Left kidney (tissue), 8 donors: Measurements from ENCODE around the gene CCDC87. TPM values are rescaled to one million over a fixed set of nuclear protein-coding genes. Genes with fewer than 3 reads are reported as not detected.
"Not testable (repeated sequence)": the region's sequence is repeated elsewhere in the genome, so short reads cannot be mapped to it uniquely, and the experiment has no call there.

ENCODE experiments used
- DNase-seq: peaks from one replicate; pipeline ENCODE4 v3.0.0-alpha.2; 2013
- long read RNA-seq, 8 donors: transcript quantifications; one replicate each; lab custom pipeline, GENCODE V29; 2026
- polyA plus RNA-seq: library from polyadenylated mRNA; unstranded; fragments of 120-200 nt; gene quantifications from one replicate; pipeline ENCODE4 v1.2.1, GENCODE V29; 2013; ENCODE audit not compliant: insufficient read length

CCDC87 gene, protein sequence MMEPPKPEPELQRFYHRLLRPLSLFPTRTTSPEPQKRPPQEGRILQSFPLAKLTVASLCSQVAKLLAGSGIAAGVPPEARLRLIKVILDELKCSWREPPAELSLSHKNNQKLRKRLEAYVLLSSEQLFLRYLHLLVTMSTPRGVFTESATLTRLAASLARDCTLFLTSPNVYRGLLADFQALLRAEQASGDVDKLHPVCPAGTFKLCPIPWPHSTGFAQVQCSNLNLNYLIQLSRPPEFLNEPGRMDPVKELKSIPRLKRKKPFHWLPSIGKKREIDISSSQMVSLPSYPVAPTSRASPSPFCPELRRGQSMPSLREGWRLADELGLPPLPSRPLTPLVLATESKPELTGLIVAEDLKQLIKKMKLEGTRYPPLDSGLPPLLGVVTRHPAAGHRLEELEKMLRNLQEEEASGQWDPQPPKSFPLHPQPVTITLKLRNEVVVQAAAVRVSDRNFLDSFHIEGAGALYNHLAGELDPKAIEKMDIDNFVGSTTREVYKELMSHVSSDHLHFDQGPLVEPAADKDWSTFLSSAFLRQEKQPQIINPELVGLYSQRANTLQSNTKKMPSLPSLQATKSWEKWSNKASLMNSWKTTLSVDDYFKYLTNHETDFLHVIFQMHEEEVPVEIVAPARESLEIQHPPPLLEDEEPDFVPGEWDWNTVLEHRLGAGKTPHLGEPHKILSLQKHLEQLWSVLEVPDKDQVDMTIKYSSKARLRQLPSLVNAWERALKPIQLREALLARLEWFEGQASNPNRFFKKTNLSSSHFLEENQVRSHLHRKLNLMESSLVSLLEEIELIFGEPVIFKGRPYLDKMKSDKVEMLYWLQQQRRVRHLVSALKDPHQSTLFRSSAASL
- 0.27 TPM for polyA plus RNA-seq
- long read RNA-seq, donor 1, partial matches to known transcripts: 12 of 32 reads
- long read RNA-seq, donor 1, other reads (novel, unspliced or antisense): 19 of 32 reads
- long read RNA-seq, donor 2, partial matches to known transcripts: 0 of 1 reads
- long read RNA-seq, donor 2, other reads (novel, unspliced or antisense): 0 of 1 reads
- long read RNA-seq, donor 3, partial matches to known transcripts: 0 of 1 reads
- long read RNA-seq, donor 3, other reads (novel, unspliced or antisense): 0 of 1 reads
- long read RNA-seq, donor 4: 0 reads
- long read RNA-seq, donor 5: 0 reads
- long read RNA-seq, donor 6: 0 reads
- long read RNA-seq, donor 7, partial matches to known transcripts: 0 of 2 reads
- long read RNA-seq, donor 7, other reads (novel, unspliced or antisense): 0 of 2 reads
- long read RNA-seq, donor 8, partial matches to known transcripts: 0 of 1 reads
- long read RNA-seq, donor 8, other reads (novel, unspliced or antisense): 0 of 1 reads

DNA sequence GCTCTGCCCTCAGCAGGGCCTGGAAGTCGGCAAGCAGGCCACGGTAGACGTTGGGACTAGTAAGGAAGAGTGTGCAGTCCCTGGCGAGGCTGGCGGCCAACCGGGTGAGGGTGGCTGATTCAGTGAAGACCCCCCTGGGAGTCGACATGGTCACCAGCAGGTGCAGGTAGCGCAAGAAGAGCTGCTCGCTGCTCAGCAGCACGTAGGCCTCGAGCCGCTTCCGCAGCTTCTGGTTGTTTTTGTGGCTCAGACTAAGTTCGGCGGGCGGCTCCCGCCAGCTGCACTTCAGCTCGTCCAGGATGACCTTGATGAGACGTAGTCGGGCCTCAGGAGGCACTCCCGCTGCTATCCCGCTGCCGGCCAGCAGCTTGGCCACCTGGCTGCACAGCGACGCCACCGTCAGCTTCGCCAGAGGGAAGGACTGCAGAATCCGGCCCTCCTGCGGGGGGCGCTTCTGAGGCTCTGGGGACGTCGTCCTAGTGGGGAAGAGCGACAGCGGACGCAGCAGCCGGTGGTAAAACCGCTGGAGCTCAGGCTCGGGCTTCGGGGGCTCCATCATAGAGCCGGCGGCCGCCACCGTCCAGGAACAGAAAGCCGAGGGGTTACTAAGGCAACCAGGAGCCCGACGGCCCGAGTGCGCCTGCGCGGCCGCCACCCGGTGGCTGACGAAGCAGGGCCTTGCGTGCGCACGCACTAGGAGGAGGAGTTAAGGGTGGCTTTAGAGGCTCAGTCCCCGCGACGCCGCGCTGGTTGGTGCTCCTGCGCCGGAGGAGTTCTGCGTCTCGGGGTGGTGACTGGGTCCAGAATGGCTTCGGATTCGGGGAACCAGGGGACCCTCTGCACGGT is at the start of gene CCDC87, which contains the start of gene CCS:
Gene CCDC87, minus strand, starts transcription at position 607 of the 846 bp plus-strand sequence. Its CDS starts 48 bp downstream, at position 559.
Gene CCS, plus strand, starts transcription at position 729 of the 846 bp plus-strand sequence. Its CDS starts 77 bp downstream, at position 806.
- DNase-seq: peak; percentile 95

DNA sequence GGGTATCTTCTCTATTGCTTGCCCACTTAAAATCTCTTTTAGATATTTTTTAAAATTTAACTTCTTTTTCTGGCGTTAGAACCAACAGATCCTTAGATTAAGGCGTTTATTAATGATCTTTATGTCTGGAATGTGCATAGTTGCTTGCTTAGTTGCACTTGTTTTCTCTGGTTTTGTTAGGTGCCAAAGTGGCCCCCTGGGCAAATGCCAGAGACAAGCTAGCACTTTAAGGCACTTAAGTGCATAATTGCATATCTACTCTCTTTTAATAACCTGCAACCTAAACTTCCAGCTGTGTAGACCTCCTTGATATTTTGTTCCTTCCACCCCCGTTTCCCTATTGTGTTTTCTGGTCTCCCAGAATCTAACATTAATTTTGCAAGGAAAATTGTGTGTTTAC is 49.0 kb upstream of the CCDC87 start:
- DNase-seq: no peak

DNA sequence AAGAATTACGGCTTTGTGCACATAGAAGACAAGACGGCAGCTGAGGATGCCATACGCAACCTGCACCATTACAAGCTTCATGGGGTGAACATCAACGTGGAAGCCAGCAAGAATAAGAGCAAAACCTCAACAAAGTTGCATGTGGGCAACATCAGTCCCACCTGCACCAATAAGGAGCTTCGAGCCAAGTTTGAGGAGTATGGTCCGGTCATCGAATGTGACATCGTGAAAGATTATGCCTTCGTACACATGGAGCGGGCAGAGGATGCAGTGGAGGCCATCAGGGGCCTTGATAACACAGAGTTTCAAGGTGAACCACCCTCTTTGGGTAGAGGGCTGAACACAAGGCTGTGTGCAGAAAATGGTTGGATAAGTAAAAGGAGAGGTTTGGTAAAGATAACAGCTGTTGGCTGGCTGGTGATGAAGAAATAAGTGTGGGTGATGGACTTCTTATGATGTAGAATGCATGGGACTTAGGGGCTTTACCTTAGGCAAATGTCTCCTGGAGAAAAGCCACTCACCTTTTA is 47.0 kb upstream of the CCDC87 start:
- DNase-seq: not testable (repeated sequence)

DNA sequence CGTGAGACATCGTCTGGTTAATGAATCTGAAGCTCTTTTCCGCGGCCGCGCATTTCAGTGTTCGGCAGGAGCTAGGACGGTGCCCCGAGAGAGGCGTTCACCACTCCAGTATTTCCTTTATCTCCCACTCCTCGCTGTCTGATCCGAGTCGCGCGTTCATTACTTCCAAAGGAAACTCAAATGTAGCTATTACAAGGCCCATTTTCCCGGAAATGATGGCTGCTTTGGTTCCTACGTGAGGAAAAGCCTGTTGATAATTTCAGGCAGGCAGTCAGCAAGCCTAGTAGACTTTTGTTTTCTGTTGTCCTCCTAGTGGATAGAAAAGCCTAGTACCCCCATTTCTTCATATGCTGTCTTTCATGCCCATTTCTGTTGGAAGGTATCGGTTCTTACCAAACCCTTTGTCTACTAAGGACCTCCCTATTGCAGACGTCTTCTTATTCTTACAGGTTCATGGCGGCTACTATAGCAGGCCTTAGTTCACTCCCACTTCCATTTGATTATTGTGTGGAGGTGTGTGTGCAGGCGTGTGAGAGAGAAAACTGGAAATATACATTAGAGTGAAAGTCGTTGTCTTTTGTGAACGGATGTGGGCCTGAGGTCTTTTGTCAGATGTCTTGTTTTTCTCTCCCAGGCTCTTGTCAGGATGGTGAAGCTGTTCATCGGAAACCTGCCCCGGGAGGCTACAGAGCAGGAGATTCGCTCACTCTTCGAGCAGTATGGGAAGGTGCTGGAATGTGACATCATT is 46.4 kb upstream of the CCDC87 start:
- peak; percentile 36 for DNase-seq

DNA sequence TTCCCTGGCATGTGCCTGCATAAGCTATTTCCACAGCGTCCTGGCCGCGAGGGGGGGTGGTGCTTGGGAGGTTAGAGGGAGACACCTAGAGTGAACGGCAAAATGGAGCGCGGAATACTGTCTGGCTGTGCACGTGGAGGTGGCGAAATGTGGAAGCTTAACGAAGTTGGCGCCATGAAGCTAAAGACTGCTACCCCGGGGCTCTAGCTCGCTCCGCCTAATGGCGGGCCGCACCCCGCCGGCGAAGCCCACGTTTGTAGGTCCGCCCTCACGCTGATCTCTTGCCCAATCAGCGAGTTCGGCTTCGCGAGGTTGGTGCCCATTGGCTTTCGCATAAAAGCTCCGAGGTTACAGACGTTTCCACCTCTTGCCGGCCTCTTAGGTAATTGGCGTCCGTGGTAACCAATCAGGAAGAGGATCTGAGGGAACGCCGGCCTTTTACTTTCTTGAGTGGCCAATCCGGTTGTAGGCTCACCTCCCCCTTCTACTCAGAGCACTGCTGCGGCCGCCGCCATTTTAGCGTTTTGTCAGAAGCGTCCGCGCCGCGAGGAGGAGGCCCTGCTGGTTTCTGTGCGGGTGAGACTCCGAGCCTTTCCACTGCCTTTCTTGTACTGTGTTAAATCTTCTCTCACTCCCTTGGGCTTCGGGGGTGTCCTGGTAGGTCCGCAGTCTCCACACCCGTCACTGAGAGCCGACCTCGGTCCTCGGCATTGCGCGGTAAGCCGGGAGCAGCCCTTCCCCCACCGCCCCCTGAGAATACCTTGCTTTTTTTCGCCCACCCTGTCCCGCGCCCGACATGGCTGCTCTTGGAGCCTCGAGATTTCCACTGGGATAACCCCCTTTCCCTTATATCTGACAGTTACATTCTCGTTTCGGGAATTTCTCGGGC is 45.6 kb upstream of the CCDC87 start, which contains the start of gene RBM4:
Gene RBM4, plus strand, starts transcription at position 527 of the 889 bp plus-strand sequence. CDS start 1,009 bp downstream, outside the sequence.
- peak; percentile 100 for DNase-seq

DNA sequence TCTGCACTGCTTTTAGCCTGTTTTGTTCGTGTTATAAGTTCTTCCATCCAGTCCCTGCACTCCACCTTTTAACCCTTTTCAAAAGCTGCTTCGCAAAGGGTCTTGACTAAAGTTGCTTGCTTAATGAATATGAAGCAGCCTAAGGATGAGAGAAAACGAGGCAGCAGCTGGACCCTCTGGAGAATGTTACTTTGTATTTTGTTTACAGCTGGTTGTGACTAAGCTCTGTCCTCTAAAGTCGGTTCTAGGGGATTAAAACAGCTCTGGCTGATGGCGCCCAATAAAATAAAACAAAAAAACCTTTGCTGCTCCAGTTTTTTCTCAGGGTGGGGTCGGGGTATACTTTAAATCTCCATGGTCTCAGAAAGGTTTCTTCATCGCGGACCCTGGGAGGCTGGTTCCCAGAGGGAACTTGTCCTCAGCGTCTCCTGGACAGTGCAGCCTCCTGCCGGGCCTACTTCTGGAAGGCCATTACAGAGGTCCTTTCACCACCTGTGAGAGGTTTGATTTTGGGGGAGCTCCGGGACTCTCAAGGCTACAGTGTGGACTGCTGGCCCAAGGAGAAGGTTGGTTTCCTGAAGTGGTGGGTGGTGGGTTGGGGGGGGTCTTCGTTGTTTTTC is 44.8 kb upstream of the CCDC87 start:
- no peak for DNase-seq

DNA sequence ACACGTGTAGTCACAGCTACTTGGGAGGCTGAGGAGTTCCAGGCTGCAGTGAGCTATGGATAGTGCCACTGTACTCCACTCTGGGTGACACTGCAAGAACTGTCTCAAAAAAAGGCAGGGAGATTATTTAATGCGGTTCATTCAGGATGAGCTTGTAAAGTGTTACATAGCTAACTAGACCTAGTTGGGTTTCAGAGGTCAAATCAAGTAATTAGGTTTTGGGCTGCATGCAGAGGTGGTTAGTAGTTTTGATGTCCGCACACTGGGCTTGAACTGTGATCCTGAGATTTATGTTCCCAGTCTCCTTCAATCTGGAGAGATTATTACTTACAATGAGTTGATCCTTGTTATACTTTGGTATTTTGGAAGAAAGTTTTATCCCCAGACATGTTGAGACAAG is 43.5 kb upstream of the CCDC87 start:
- no peak for DNase-seq

DNA sequence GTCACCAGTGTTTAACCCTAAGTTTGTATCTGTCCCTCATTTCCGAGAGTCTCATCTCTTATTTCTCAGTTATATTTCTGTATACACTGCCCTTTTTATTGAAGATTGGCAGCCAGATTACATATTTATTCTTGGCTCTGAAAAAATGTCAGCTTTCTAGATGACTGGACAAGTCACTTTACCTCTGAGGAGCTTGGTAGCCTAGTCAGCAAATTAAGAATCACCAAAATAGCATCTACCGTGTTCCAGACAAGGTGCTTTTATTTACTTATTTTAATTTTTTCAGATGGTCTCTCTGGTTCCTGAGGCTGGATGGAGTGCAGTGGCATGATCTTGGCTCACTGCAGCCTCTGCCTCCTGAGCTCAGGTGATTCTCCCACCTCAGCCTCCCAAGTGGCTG is 40.1 kb upstream of the CCDC87 start:
- DNase-seq: no peak

DNA sequence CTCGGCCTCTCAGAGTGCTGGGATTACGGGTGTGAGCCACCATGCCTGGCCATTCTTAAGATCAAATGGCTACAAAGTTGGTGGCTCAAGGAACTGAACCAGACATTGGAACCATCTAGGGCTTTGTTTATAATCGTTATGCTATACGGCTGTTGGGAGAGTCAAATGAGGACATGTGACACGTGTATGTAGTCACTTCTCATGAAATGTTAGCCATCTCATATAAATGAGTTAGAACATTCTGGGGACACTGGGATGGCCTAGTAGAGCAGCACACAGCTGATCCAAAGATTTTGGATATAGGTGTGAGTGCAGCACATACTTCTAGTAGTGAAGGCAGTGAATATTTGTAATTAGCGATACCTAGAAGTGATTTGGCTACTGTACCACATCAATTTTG is 39.0 kb upstream of the CCDC87 start:
- no peak for DNase-seq

DNA sequence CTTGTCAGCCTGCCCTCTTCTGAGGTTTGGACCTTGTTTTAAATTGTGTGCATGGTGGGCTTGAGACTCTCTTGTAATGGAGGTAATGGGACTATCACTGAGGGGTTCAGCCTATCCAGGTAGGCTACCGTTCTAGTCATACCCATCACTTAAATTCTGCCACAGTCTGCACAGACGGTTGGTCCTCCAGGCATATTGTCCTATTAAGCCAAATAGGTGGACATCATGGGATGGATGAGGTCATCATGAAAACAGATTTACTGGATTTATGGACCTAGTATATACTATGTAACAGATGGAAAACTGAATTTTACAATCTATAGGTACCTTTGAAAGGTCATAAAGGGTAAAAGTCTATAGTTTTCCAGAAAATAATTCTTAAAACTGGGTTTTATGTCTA is 36.5 kb upstream of the CCDC87 start:
- DNase-seq: no peak

DNA sequence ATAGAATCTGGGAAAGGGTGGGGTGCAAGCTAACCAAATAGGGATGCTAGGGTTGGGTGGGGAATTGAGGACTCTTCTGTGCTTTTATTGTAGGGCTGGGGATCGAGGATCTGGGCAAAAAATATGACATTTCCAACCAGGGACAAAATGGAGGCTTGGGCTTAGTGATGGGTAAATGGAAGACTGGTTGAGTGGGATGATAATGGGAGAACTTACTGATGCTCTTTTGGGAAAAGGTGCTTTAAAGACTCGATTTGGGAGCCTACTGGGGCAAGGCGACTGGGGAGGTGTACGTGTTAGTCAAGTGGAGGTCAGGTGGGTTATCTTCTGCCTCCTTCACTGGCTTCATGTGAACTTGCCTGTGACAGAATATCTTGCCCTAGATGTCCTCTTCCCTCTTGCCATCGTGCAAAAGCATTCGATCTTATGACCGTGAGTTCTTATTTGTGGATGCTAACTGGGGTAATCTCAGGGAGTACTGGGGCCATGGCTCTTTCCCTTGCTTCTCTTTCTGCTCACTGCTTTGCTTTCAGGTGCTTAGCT is 35.3 kb upstream of the CCDC87 start:
- no peak for DNase-seq

DNA sequence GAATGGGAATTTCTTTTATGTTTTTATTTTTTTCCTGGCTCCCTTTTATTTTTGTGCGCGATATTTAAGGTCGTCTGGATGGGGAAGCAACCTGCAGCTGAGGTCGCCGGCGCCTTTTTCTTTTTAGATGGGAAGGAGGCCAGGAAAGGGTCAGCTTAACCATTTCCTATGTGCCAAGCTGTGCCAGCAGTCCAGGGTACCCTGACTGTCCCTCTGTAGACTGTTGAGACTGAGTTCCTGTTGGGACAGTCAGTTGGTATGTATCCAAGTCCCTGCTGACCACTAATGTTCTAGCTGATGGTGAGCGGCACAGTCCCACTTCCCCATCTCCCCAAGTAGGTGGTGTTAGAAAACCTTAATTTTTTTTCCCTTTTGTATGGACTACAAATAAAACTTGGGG is 34.1 kb upstream of the CCDC87 start:
- no peak for DNase-seq

DNA sequence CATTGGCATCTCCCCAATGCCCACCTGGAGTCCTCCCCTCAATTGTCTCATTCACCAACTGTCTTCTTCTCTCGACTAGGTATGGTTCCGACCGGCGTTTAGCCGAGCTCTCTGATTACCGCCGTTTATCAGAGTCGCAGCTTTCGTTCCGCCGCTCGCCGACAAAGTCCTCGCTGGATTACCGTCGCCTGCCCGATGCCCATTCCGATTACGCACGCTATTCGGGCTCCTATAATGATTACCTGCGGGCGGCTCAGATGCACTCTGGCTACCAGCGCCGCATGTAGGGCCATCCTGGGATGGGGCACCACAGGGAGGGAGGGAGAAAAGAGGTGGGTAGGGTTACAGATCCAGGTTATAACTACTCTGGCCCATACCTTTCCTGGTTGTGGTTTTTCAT is 33.5 kb upstream of the CCDC87 start:
- DNase-seq: no peak

DNA sequence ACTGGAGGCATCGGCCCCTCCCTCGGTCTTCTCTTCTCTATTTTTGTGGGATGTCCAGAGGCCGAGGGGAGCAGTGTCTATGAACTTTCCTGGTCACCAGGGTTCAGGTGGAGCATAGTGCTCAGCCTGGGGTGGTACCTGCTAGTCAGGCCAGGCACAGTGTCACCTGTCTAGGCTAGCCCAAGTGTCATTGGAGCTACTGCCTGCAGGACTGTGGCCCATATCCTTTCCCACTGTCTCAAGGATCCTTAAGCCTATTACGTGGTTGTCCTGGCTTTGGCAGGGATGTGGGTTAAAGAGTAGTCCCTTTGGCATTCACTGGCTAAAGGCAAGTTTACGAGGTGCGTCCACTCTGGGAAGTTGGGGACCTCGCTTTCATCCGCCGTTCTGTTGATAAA is 32.9 kb upstream of the CCDC87 start:
- DNase-seq: no peak

DNA sequence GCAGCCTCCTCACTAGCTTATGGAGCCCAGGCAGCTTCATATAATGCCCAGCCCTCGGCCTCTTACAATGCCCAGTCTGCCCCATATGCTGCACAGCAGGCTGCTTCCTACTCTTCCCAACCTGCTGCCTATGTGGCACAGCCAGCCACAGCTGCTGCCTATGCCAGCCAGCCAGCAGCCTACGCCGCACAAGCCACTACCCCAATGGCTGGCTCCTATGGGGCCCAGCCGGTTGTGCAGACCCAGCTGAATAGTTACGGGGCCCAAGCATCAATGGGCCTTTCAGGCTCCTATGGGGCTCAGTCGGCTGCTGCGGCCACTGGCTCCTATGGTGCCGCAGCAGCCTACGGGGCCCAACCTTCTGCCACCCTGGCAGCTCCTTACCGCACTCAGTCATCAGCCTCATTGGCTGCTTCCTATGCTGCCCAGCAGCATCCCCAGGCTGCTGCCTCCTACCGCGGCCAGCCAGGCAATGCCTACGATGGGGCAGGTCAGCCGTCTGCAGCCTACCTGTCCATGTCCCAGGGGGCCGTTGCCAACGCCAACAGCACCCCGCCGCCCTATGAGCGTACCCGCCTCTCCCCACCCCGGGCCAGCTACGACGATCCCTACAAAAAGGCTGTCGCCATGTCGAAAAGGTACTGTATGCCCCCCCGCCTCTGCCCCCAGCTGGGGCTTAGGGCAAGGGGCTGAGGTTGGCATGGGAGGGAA is 32.3 kb upstream of the CCDC87 start:
- no peak for DNase-seq

DNA sequence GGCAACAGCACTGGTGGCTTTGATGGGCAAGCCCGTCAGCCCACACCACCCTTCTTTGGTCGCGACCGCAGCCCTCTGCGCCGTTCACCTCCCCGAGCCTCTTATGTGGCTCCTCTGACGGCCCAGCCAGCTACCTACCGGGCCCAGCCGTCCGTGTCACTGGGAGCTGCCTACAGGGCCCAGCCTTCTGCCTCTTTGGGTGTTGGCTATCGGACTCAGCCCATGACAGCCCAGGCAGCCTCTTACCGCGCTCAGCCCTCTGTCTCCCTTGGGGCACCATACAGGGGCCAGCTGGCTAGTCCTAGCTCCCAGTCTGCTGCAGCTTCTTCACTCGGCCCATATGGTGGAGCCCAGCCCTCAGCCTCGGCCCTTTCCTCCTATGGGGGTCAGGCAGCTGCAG is 31.6 kb upstream of the CCDC87 start:
- DNase-seq: no peak

DNA sequence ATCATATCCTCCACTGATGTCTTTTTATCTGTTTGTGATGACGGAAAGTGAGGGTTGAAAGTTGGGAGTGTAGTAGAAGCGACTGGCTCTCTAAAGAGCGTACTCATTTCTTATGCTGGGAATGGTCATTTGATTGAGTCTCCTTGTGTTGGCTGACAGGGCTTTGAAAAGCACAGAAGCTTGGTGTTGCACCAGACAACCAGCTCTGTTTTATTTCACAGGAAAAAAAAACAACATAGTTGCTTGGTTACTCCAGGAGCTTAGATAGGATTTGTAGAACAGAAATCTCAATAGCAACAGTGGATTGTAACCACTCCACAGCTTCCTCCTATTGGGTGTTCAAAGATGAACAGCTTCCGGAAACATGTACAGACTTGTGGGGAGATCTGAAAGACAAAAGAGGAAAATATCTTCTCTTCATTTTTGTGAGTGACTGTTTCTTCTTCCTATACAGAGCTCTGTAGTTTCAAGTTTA is 26.3 kb upstream of the CCDC87 start:
- DNase-seq: no peak
